K562 (cell line): ENCODE measurements around the gene KIF9. TPM values are rescaled to one million over a fixed set of nuclear protein-coding genes. Genes with fewer than 3 reads are reported as not detected.

Source experiments
- HOXB6 ChIP-seq: fragments of 250-450 bp; sonication (Bioruptor Pico); IDR thresholded peaks from 2 replicates; pipeline ENCODE4 v1.5.1; 2022; ENCODE audit warnings: mild to moderate bottlenecking, borderline replicate concordance
- KLF13 ChIP-seq: fragments of 450-650 bp; IDR thresholded peaks from 2 replicates; pipeline ENCODE4 v1.6.1; 2016; ENCODE audit warnings: missing genetic modification characterization, low read depth, mild to moderate bottlenecking, missing compliant biosample characterization, moderate library complexity, borderline replicate concordance
- MTA1 ChIP-seq: fragments of 450-650 bp; IDR thresholded peaks from 2 replicates; pipeline ENCODE4 v1.6.1; 2017; ENCODE audit warnings: borderline replicate concordance
- MTA2 ChIP-seq: fragments of 450-650 bp; IDR thresholded peaks from 2 replicates; pipeline ENCODE4 v1.6.1; 2016; ENCODE audit warnings: low read depth
- NR2C1 ChIP-seq, 2 experiments: fragments of 450-650 bp; IDR thresholded peaks; 2 replicates each; pipeline ENCODE4 v1.6.1; 2017; ENCODE audit warnings: mild to moderate bottlenecking in 2 of 2, antibody characterized with exemption in 1 of 2, inconsistent platforms in 1 of 2, missing compliant biosample characterization in 1 of 2, missing genetic modification characterization in 1 of 2
- SAFB2 ChIP-seq: fragments of 200-400 bp; formaldehyde crosslinking; IDR thresholded peaks from 2 replicates; pipeline ENCODE4 v1.6.1; 2018; ENCODE audit warnings: borderline replicate concordance, low read length, low read depth, moderate library complexity; ENCODE audit not compliant: severe bottlenecking
- TOE1 ChIP-seq, 2 experiments: fragments of 450-650 bp in 1 of 2; sonication (generic) in 1 of 2; formaldehyde crosslinking in 1 of 2; IDR thresholded peaks; 2 replicates each; pipeline versions ENCODE4 v1.7.1 to v1.8.0; 2016 to 2022; ENCODE audit warnings: borderline replicate concordance in 2 of 2, mild to moderate bottlenecking in 2 of 2, antibody characterized with exemption in 1 of 2, inconsistent platforms in 1 of 2, low read depth in 1 of 2, missing genetic modification reagents in 1 of 2, moderate library complexity in 1 of 2
- ZBTB40 ChIP-seq, 2 experiments: fragments of 450-650 bp in 1 of 2; sonication (generic) in 1 of 2; formaldehyde crosslinking in 1 of 2; IDR thresholded peaks; 2 replicates each; pipeline versions ENCODE4 v1.7.1 to v1.9.0; 2016 to 2022; ENCODE audit warnings: inconsistent platforms in 1 of 2, mild to moderate bottlenecking in 1 of 2, missing genetic modification reagents in 1 of 2
- polyA plus RNA-seq, 8 experiments: library from polyadenylated mRNA; depleted of rRNA in 4 of 8; stranded (reverse) in 5 of 8; unstranded in 3 of 8; fragments of >200 nt; fragmentation: Nextera tagmentation in 2 of 8; fragmentation: Illumina TruSeq in 1 of 8; extraction: Ambion mirVana in 2 of 8; extraction: Trizol in 1 of 8; gene quantifications; 2 replicates each; pipeline versions ENCODE4 v1.2.1 to v1.2.3, GENCODE V29; 2011 to 2014; ENCODE audit warnings: inconsistent platforms in 1 of 8, missing spikeins in 1 of 8
- total RNA-seq, 7 experiments: library from RNA; depleted of rRNA in 6 of 7; stranded (reverse); fragments of >200 nt in 6 of 7; fragmentation: Illumina TruSeq in 2 of 7; extraction: Trizol in 2 of 7; gene quantifications; 2 replicates each; pipeline versions ENCODE4 v1.2.1 to v1.2.3, GENCODE V29; 2011 to 2021; ENCODE audit warnings: low replicate concordance in 1 of 7
- TF ChIP-seq, protein P1 (sequence below): fragments of 250-450 bp; sonication (Bioruptor Pico); IDR thresholded peaks from 2 replicates; pipeline ENCODE4 v1.5.0; 2021
- TF ChIP-seq, protein P2 (sequence below): sonication (generic); formaldehyde crosslinking; IDR thresholded peaks from 2 replicates; pipeline ENCODE4 v1.8.1; 2023; ENCODE audit warnings: mild to moderate bottlenecking, missing genetic modification reagents

The KIF9 gene
- total and polyA plus RNA-seq, 9 of the 15 experiments (the other 6 are each of a cell fraction or from before 2014, with no cell fraction given): 16.9 to 56.9 (median 25.0) TPM

DNA sequence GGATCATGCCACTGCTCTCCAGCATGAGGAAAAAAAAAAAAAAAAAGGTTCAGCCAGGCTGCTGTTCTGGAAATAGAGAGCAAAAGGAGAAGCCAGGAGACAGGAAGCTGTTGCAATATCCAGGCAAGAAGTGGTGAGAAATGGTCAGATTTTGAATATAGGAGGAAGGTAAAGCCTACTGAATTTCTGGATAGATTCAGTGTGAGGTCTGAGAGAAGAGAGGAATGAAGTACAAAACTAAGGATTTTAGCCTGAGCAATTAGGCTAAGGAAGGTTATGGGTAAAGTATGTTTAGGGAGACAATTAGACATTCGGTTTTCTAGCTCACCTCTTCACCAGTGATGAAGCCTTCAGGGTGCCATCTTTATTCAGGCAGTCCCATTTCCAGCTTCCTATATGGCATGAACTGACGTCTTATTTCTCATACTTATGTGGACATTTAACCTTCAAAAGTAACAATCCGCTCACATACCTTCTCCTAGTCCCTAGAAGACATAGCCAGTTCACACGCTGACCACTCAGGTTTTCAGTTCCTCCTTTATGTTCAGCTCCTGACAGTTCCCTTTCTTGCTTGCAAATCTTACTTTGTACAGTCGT lies 57.2 kb downstream of the KIF9 start (continued):
- TF ChIP-seq SAFB2: no peak
- no peak; the same call in 1 of the 2 replicates for TF ChIP-seq NR2C1 (IDR thresholded peaks at IDR 0.05)
- peak; percentile 69 for TF ChIP-seq NR2C1 (tag; IDR thresholded peaks at IDR 0.05)
- no peak for TF ChIP-seq HOXB6
- TF ChIP-seq KLF13 (tag): no peak
- TF ChIP-seq, protein P1, sequence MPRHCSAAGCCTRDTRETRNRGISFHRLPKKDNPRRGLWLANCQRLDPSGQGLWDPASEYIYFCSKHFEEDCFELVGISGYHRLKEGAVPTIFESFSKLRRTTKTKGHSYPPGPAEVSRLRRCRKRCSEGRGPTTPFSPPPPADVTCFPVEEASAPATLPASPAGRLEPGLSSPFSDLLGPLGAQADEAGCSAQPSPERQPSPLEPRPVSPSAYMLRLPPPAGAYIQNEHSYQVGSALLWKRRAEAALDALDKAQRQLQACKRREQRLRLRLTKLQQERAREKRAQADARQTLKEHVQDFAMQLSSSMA: peak; percentile 49; the same call in 1 of the 2 replicates
- TF ChIP-seq TOE1 (IDR thresholded peaks at IDR 0.05; ENCODE audit: borderline replicate concordance): no peak
- no peak for TF ChIP-seq TOE1 (CRISPR knock-in tag; IDR thresholded peaks at IDR 0.05; ENCODE audit: borderline replicate concordance, low read depth)
- peak; percentile 77 for TF ChIP-seq ZBTB40 (IDR thresholded peaks at IDR 0.05)
- TF ChIP-seq ZBTB40 (CRISPR knock-in tag; IDR thresholded peaks at IDR 0.05): no peak
- TF ChIP-seq MTA2: no peak
- TF ChIP-seq, protein P2, sequence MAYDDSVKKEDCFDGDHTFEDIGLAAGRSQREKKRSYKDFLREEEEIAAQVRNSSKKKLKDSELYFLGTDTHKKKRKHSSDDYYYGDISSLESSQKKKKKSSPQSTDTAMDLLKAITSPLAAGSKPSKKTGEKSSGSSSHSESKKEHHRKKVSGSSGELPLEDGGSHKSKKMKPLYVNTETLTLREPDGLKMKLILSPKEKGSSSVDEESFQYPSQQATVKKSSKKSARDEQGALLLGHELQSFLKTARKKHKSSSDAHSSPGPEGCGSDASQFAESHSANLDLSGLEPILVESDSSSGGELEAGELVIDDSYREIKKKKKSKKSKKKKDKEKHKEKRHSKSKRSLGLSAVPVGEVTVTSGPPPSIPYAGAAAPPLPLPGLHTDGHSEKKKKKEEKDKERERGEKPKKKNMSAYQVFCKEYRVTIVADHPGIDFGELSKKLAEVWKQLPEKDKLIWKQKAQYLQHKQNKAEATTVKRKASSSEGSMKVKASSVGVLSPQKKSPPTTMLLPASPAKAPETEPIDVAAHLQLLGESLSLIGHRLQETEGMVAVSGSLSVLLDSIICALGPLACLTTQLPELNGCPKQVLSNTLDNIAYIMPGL (CRISPR knock-in tag): no peak
- peak; percentile 27; the same call in 1 of the 2 replicates for TF ChIP-seq MTA1
